Sigmoid colon (tissue), 7 donors: ENCODE data around the gene IKZF1. TPM values are rescaled to one million over a fixed set of nuclear protein-coding genes. Genes with fewer than 3 reads are reported as not detected.

Experiments
- DNase-seq: peaks from one replicate; pipeline ENCODE4 v3.0.0-alpha.2; 2019
- H3K27ac ChIP-seq, 4 donors: fragments of 200-600 bp; sonication (generic); one replicate each; pipeline ENCODE4 v1.5.1; 2016 to 2019; ENCODE audit warnings: mild to moderate bottlenecking in 1 of 4
- H3K27me3 ChIP-seq, 3 donors: fragments of 200-600 bp; sonication (generic); one replicate each; pipeline ENCODE4 v1.5.1; 2019; ENCODE audit warnings: mild to moderate bottlenecking in 1 of 3
- H3K36me3 ChIP-seq, 4 donors: fragments of 200-600 bp; sonication (generic); one replicate each; pipeline ENCODE4 v1.5.1; 2016 to 2019
- H3K4me1 ChIP-seq, 4 donors: fragments of 200-600 bp; sonication (generic); one replicate each; pipeline ENCODE4 v1.5.1; 2017 to 2019
- H3K4me3 ChIP-seq, 4 donors: fragments of 200-600 bp; sonication (generic); one replicate each; pipeline ENCODE4 v1.5.1; 2017 to 2019; ENCODE audit warnings: mild to moderate bottlenecking in 2 of 4, moderate library complexity in 1 of 4
- H3K9me3 ChIP-seq, 4 donors: fragments of 200-600 bp in 3 of 4; sonication (generic) in 3 of 4; one replicate each; pipeline versions ENCODE4 v1.5.1 to v1.6.1; 2013 to 2019
- CTCF ChIP-seq, 4 experiments: fragments of 450-650 bp in 3 of 4; fragments of 200-600 bp in 1 of 4; IDR thresholded peaks; one replicate each; pipeline ENCODE4 v1.5.1; 2016 to 2019; ENCODE audit warnings: antibody characterized with exemption in 4 of 4, mild to moderate bottlenecking in 3 of 4, moderate library complexity in 2 of 4
- EP300 ChIP-seq, 4 donors: sonication (generic); formaldehyde crosslinking; IDR thresholded peaks; one replicate each; pipeline ENCODE4 v1.6.1; 2017; ENCODE audit warnings: antibody characterized with exemption in 4 of 4
- POLR2A ChIP-seq, 2 donors: fragments of 450-650 bp; IDR thresholded peaks; one replicate each; pipeline ENCODE4 v1.6.1; 2016; ENCODE audit warnings: antibody characterized with exemption in 2 of 2, mild to moderate bottlenecking in 2 of 2, moderate library complexity in 2 of 2
- POLR2AphosphoS5 ChIP-seq, 4 donors: sonication (generic); formaldehyde crosslinking; IDR thresholded peaks; one replicate each; pipeline ENCODE4 v1.6.1; 2017; ENCODE audit warnings: antibody characterized with exemption in 4 of 4
- WGBS, 2 donors: extraction: QIAGEN DNeasy Blood & Tissue Kit; methylation state at CpG; one replicate each; pipeline ENCODE4 v1.1.7; 2013; 5-methylcytosine and 5-hydroxymethylcytosine counted together
- intact Hi-C: fragments of 100-400 bp; cut with DNase I; formaldehyde crosslinking; loops from one replicate; pipeline ENCODE4 v1.15.1; 2023
- polyA plus RNA-seq, 3 donors: library from polyadenylated mRNA; stranded (reverse); fragments of 200-250 nt; gene quantifications; one replicate each; pipeline ENCODE4 v1.2.3, GENCODE V29; 2013
- total RNA-seq, 4 donors: library from RNA; depleted of rRNA; stranded (reverse); fragments of >200 nt; gene quantifications; one replicate each; pipeline ENCODE4 v1.1.0, GENCODE V29; 2016
- donor health status: healthy with polysubstance abuse.
- donor health status: Bipolar disorder and iron deficiency.
- donor health status: healthy.

IKZF1 gene
- total and polyA plus RNA-seq, 7 donors: 1.8 to 29.9 (median 6.4) TPM

DNA sequence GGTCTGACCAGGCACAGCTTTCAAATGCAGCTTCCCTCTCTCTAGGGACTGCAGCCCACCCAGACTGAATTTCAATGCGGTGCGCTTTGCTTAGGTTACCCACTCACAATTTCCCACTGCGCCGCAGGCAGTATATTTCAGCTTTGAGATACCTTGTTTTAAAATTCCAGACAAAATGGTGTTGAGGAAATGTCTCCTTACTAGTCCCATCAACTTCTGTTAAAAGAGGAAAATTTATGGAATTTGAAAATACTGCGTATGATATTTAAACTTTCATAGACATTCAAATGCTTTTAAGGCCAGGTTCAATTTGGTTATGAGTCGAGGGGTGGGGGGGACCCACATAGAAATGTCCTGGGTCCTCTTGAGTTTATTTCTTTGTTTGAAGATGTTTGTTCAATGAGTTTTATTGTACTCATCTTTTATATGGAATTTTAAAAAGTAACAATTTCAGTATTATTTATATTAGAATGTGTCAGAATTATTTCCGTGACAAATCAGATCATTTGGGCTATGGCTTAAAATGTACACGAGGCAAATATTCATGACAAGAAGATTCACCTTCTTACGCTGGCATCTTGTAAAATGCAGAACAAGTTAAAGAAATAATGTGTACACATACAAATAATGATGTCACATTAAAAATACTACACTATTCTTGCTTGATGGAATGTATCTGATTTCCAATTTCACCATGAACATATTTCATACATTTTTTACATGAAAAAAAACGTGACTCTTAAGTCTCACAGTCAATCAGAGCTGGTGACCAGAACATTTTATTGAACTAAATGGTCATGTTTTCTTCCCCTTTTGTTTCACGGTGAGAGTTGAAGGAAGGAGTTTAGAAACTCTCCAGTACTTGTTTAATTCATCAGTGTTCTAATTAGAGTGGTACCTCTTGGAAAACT is 1.3 kb downstream of the IKZF1 start:
- intact Hi-C loops: no loop called here
- H3K4me1 ChIP-seq: peaks cover 0 to 8% (median 5%) of the 10 kb centered on the region in 4 donors
- 36 to 58% methylated on average over 11 of the region's 11 CpGs for WGBS, 2 donors
- peaks cover 7 to 46% (median 31%) of the 10 kb centered on the region in 3 donors for H3K27me3 ChIP-seq
- H3K4me3 ChIP-seq: peak overlapping the region in 3 of 4 donors; percentile 9 to 47 (median 46)
- no peaks in the 10 kb centered on the region for H3K9me3 ChIP-seq
- DNase-seq: no peak
- peak overlapping the region in 1 of 4 donors; percentile 28 for H3K27ac ChIP-seq
- TF ChIP-seq CTCF (IDR thresholded peaks at IDR 0.05) (no peak), POLR2AphosphoS5 (IDR thresholded peaks at IDR 0.05) (no peak), POLR2A (IDR thresholded peaks at IDR 0.05) (no peak), EP300 (IDR thresholded peaks at IDR 0.05) (no peak)
- H3K36me3 ChIP-seq: no peaks in the 10 kb centered on the region

DNA sequence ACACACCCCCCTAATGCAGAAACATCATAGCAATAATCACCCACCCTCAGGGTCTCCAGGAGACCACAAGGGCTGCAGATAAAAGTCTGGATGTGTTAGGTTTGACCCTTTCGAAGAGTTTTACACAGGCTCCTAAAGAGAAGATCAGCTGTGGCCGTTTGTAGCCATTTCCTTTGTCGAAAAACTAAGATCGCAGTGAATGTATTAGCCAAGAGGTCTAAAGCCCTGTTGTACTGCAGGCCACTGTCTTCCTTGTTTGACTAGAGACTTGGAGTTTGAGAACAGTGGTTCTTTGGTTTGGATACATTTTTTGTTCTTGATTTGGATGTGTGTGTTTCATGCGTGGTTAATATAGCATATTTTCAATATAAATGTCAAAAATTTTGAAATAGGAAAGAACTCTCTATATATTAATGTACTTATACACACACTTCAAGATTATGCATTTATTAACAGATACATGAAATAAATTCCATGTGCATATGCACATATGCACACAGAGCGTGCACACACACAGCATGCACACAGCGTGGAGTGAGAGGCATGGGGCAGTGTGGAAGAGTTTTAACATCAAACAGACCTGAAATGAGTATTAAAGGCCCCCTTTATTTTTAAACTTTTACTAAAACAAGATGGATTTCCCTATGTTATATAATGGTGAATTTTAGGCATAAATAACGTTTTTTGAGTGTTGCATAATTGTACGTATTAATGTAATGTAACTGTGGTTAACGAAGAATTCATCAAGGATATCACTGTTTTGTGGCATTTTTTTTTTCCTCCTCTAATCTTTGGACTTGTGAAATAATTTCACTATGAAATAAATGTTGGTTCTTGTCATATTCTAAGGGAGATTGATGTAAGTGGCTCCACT is 2.2 kb downstream of the IKZF1 start:
- Histone ChIP-seq H3K27me3 (peaks cover 3 to 46% (median 31%) of the 10 kb centered on the region in 3 donors), H3K4me3 (peak overlapping the region in 2 of 4 donors; percentile 9 to 47), H3K36me3 (no peaks in the 10 kb centered on the region), H3K4me1 (peaks cover 0 to 8% (median 5%) of the 10 kb centered on the region in 4 donors), H3K9me3 (no peaks in the 10 kb centered on the region), H3K27ac (peak overlapping the region in 1 of 4 donors; percentile 7)
- WGBS, 2 donors: 42 to 71% methylated on average over 10 of the region's 10 CpGs
- no peak for TF ChIP-seq EP300 (IDR thresholded peaks at IDR 0.05)
- TF ChIP-seq POLR2A (IDR thresholded peaks at IDR 0.05): no peak
- TF ChIP-seq CTCF (IDR thresholded peaks at IDR 0.05): no peak
- no peak for TF ChIP-seq POLR2AphosphoS5 (IDR thresholded peaks at IDR 0.05)
- DNase-seq: no peak
- intact Hi-C loops: no loop called here

GRCh38 chr7:50307368-50308032 is 3.0 kb downstream of the IKZF1 start:
- no peak for DNase-seq
- WGBS, 2 donors: 20 to 50% methylated on average over 10 of the region's 10 CpGs
- Histone ChIP-seq H3K36me3 (no peaks in the 10 kb centered on the region), H3K27me3 (peaks cover 3 to 42% (median 24%) of the 10 kb centered on the region in 3 donors), H3K9me3 (no peaks in the 10 kb centered on the region), H3K4me3 (peak overlapping the region in 1 of 4 donors; percentile 47), H3K27ac (no peak overlapping the region), H3K4me1 (peaks cover 0 to 8% (median 5%) of the 10 kb centered on the region in 4 donors)
- no peak for TF ChIP-seq EP300 (IDR thresholded peaks at IDR 0.05)
- TF ChIP-seq POLR2AphosphoS5 (IDR thresholded peaks at IDR 0.05): no peak
- TF ChIP-seq CTCF (IDR thresholded peaks at IDR 0.05): no peak
- TF ChIP-seq POLR2A (IDR thresholded peaks at IDR 0.05): no peak
- intact Hi-C loops: no loop called here

GRCh38 chr7:50308203-50308531 is 3.7 kb downstream of the IKZF1 start:
- no peak overlapping the region for H3K4me3 ChIP-seq
- 52 to 71% methylated on average over 3 of the region's 3 CpGs for WGBS, 2 donors
- intact Hi-C loops: no loop called here

More at GRCh38 chr7:50308203-50308531, 3.7 kb downstream of the IKZF1 start:
- Histone ChIP-seq H3K27ac (no peak overlapping the region), H3K4me1 (peaks cover 0 to 8% (median 5%) of the 10 kb centered on the region in 4 donors), H3K27me3 (peaks cover 1 to 36% (median 18%) of the 10 kb centered on the region in 3 donors), H3K36me3 (no peaks in the 10 kb centered on the region), H3K9me3 (no peaks in the 10 kb centered on the region)
- DNase-seq: no peak
- no peak for TF ChIP-seq CTCF (IDR thresholded peaks at IDR 0.05)
- no peak for TF ChIP-seq POLR2A (IDR thresholded peaks at IDR 0.05)
- no peak for TF ChIP-seq EP300 (IDR thresholded peaks at IDR 0.05)
- TF ChIP-seq POLR2AphosphoS5 (IDR thresholded peaks at IDR 0.05): no peak
